Keratinocyte (primary cell): ENCODE results near the gene TMEM184A. TPM values are rescaled to one million over a fixed set of nuclear protein-coding genes. Genes with fewer than 3 reads are reported as not detected.
"Not testable (repeated sequence)": the region's sequence is repeated elsewhere in the genome, so short reads cannot be mapped to it uniquely, and the experiment has no call there.

Experiments
- DNase-seq: peaks from one replicate; pipeline ENCODE4 v3.0.0-alpha.2; 2011; ENCODE audit warnings: low read depth, missing footprints, low spot score
- FAIRE-seq: peaks from 2 replicates; lab custom pipeline; 2011; peaks lifted over from hg19 to GRCh38; lab: Jason Lieb, UNC
- H2AFZ ChIP-seq: 2 replicates; pipeline ENCODE4 v1.6.0; 2012; ENCODE audit warnings: low read length, control low read depth, inconsistent platforms; ENCODE audit not compliant: control insufficient read depth
- H3K27ac ChIP-seq: 2 replicates; pipeline ENCODE4 v1.5.1; 2011; ENCODE audit warnings: low read length; ENCODE audit not compliant: control insufficient read depth, insufficient read depth
- H3K27me3 ChIP-seq: 3 replicates; pipeline ENCODE4 v1.6.0; 2011; ENCODE audit warnings: low read length; ENCODE audit not compliant: control insufficient read depth, insufficient read depth; ENCODE audit errors: extremely low read depth
- H3K36me3 ChIP-seq, 2 experiments: 2 replicates in 1 of 2; 3 replicates in 1 of 2; pipeline ENCODE4 v1.5.1; 2011; ENCODE audit warnings: low read length in 2 of 2, mild to moderate bottlenecking in 1 of 2; ENCODE audit not compliant: control insufficient read depth in 2 of 2, insufficient read depth in 2 of 2; ENCODE audit errors: extremely low read depth in 1 of 2
- H3K4me1 ChIP-seq: 3 replicates; pipeline ENCODE4 v1.5.1; 2011; ENCODE audit warnings: low read length; ENCODE audit not compliant: control insufficient read depth, insufficient read depth; ENCODE audit errors: extremely low read depth
- H3K4me2 ChIP-seq: 3 replicates; pipeline ENCODE4 v1.6.0; 2011; ENCODE audit warnings: low read depth, low read length; ENCODE audit not compliant: control insufficient read depth, insufficient read depth; ENCODE audit errors: extremely low read depth
- H3K4me3 ChIP-seq, 3 experiments: fragments of 200-600 bp in 1 of 3; sonication (generic) in 1 of 3; 2 replicates in 2 of 3; 3 replicates in 1 of 3; pipeline ENCODE4 v1.5.1; 2011 to 2016; ENCODE audit warnings: low read length in 3 of 3, mild to moderate bottlenecking in 3 of 3, control low read depth in 2 of 3, inconsistent platforms in 1 of 3, low read depth in 1 of 3, mixed read lengths in 1 of 3, mixed run types in 1 of 3, moderate library complexity in 1 of 3; ENCODE audit not compliant: control insufficient read depth in 2 of 3, insufficient read depth in 2 of 3; ENCODE audit errors: extremely low read depth in 1 of 3
- H3K79me2 ChIP-seq: 2 replicates; pipeline ENCODE4 v1.6.0; 2012; ENCODE audit warnings: low read length; ENCODE audit not compliant: control insufficient read depth, insufficient read depth
- H3K9ac ChIP-seq: 3 replicates; pipeline ENCODE4 v1.6.0; 2011; ENCODE audit warnings: low read length; ENCODE audit not compliant: control insufficient read depth, insufficient read depth; ENCODE audit errors: extremely low read depth
- H3K9me1 ChIP-seq: 3 replicates; pipeline ENCODE4 v1.6.0; 2011; ENCODE audit warnings: low read length; ENCODE audit not compliant: control insufficient read depth, insufficient read depth; ENCODE audit errors: extremely low read depth
- H3K9me3 ChIP-seq: 2 replicates; pipeline ENCODE4 v1.5.1; 2012; ENCODE audit warnings: low read depth, low read length; ENCODE audit not compliant: control insufficient read depth
- H4K20me1 ChIP-seq: 3 replicates; pipeline ENCODE4 v1.6.0; 2011; ENCODE audit warnings: low read length; ENCODE audit not compliant: control insufficient read depth, insufficient read depth; ENCODE audit errors: extremely low read depth
- CTCF ChIP-seq, 3 experiments: IDR thresholded peaks in 1 of 3; conservative IDR thresholded peaks in 1 of 3; optimal IDR thresholded peaks in 1 of 3; 2 replicates in 2 of 3; 3 replicates in 1 of 3; pipeline versions ENCODE3 to v1.5.1; 2011; ENCODE audit warnings: low read length in 3 of 3, mild to moderate bottlenecking in 3 of 3, moderate library complexity in 2 of 3, control low read depth in 1 of 3, inconsistent platforms in 1 of 3; ENCODE audit not compliant: insufficient read depth in 2 of 3; ENCODE audit errors: extremely low read depth in 1 of 3
- EZH2 ChIP-seq: IDR thresholded peaks from one replicate; pipeline ENCODE4 v1.6.1; 2012; ENCODE audit warnings: inconsistent platforms, mild to moderate bottlenecking, low read length, moderate library complexity
- dilution Hi-C: fragments of 300-500 bp; cut with MboI; formaldehyde crosslinking; loops from one replicate; pipeline ENCODE4 v1.7.0; 2020; ENCODE audit warnings: low sequenced_read_pairs; ENCODE audit not compliant: extremely low pct_ligation_motif_present
- polyA plus RNA-seq, 5 experiments: library from polyadenylated mRNA; depleted of rRNA in 3 of 5; stranded (reverse) in 3 of 5; stranded (forward) in 1 of 5; unstranded in 1 of 5; fragments of >200 nt; gene quantifications; 1 replicate in 1 of 5; 2 replicates in 3 of 5; 3 replicates in 1 of 5; pipeline versions ENCODE4 v1.2.1 to v1.2.3, GENCODE V29; 2011 to 2012; ENCODE audit warnings: missing spikeins in 2 of 5, low read depth in 1 of 5, low replicate concordance in 1 of 5

TMEM184A gene
- polyA plus RNA-seq, 1 donor (not counting 4 experiments of a cell fraction or from before 2014, with no cell fraction given) = 2.9 TPM

- H3K9ac ChIP-seq = no peak overlapping the region
- H3K36me3 ChIP-seq = no peaks in the 10 kb centered on the region
- no peaks in the 10 kb centered on the region for H3K79me2 ChIP-seq
- DNase-seq = no peak
- no peaks in the 10 kb centered on the region for H4K20me1 ChIP-seq
- H3K4me1 ChIP-seq = peaks cover 13% of the 10 kb centered on the region
- H3K27ac ChIP-seq = no peak overlapping the region
- dilution Hi-C loops = no loop called here
- no peak for FAIRE-seq
- H3K4me2 ChIP-seq = no peak overlapping the region
- no peaks in the 10 kb centered on the region for H3K9me1 ChIP-seq
- H3K27me3 ChIP-seq = no peaks in the 10 kb centered on the region
- no peak overlapping the region for H2AFZ ChIP-seq
- TF ChIP-seq CTCF (optimal IDR thresholded peaks at IDR 0.05 in 1 of 3, IDR thresholded peaks at IDR 0.05 in 1 of 3, conservative IDR thresholded peaks at IDR 0.05 in 1 of 3; ENCODE audit: extremely low read depth in 1 of 3, insufficient read depth in 2 of 3, low read length in 3 of 3) = no peak
- no peak for TF ChIP-seq EZH2
- H3K9me3 ChIP-seq = no peaks in the 10 kb centered on the region
- H3K4me3 ChIP-seq = no peak overlapping the region
Observed at GRCh38 chr7:1516586-1517251, 39.3 kb downstream of the TMEM184A start.

GRCh38 chr7:1515509-1515967 is 40.5 kb downstream of the TMEM184A start:
- DNase-seq, H3K4me3 ChIP-seq, dilution Hi-C loops, H3K9ac ChIP-seq, H3K4me2 ChIP-seq, H3K9me1 ChIP-seq, H3K36me3 ChIP-seq, H3K9me3 ChIP-seq, H3K79me2 ChIP-seq, FAIRE-seq, H2AFZ ChIP-seq, H3K27ac ChIP-seq, H4K20me1 ChIP-seq, H3K27me3 ChIP-seq: not testable (repeated sequence)
- peaks cover 13% of the 10 kb centered on the region for H3K4me1 ChIP-seq

GRCh38 chr7:1514995-1515401 is 41.0 kb downstream of the TMEM184A start:
- H2AFZ ChIP-seq = no peak overlapping the region
- H3K4me3 ChIP-seq = no peak overlapping the region
- peaks cover 13% of the 10 kb centered on the region for H3K4me1 ChIP-seq
- TF ChIP-seq CTCF (optimal IDR thresholded peaks at IDR 0.05 in 1 of 3, IDR thresholded peaks at IDR 0.05 in 1 of 3, conservative IDR thresholded peaks at IDR 0.05 in 1 of 3; ENCODE audit: extremely low read depth in 1 of 3, insufficient read depth in 2 of 3, low read length in 3 of 3) (no peak), EZH2 (no peak)
- H4K20me1 ChIP-seq = no peaks in the 10 kb centered on the region
- no peaks in the 10 kb centered on the region for H3K27me3 ChIP-seq
- no peak overlapping the region for H3K27ac ChIP-seq
- H3K4me2 ChIP-seq = no peak overlapping the region
- dilution Hi-C loops = no loop called here
- no peaks in the 10 kb centered on the region for H3K9me1 ChIP-seq
- no peak overlapping the region for H3K9ac ChIP-seq
- H3K79me2 ChIP-seq = no peaks in the 10 kb centered on the region
- DNase-seq (no peak), FAIRE-seq (no peak)
- H3K36me3 ChIP-seq = no peaks in the 10 kb centered on the region
- no peaks in the 10 kb centered on the region for H3K9me3 ChIP-seq
